ENCODE measurements around the gene ARVCF.
"Not testable (repeated sequence)": the region's sequence is repeated elsewhere in the genome, so short reads cannot be mapped to it uniquely, and the experiment has no call there.

The ARVCF gene

DNA sequence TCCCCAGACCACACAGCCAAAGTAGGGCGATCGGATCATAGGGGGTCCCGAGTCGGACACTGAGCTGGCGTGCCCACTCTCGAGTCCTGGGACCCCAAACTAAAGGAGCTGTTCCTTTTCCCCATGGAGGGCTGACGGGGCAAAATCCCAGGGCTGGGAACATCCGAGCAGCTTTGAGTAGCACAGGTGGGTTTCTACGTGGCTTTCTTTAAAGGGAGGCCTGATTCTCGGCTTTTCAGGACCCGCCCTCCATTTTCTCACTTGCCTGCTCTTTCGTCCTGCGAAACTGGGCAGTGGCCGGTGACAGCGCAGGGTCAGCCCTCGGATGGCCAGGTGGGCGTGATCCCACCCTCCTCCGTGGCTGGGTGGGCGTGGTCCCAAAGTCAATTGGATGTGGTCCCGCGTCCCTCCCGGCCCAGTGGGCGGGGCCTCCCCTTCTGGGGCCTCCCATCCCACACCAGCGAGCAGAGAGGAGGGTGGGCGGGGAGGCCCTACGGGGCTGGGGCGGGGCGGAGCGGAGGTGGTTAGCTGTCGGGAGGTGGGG, 57.5 kb downstream of the ARVCF start:
- DNase-seq = no peak

DNA sequence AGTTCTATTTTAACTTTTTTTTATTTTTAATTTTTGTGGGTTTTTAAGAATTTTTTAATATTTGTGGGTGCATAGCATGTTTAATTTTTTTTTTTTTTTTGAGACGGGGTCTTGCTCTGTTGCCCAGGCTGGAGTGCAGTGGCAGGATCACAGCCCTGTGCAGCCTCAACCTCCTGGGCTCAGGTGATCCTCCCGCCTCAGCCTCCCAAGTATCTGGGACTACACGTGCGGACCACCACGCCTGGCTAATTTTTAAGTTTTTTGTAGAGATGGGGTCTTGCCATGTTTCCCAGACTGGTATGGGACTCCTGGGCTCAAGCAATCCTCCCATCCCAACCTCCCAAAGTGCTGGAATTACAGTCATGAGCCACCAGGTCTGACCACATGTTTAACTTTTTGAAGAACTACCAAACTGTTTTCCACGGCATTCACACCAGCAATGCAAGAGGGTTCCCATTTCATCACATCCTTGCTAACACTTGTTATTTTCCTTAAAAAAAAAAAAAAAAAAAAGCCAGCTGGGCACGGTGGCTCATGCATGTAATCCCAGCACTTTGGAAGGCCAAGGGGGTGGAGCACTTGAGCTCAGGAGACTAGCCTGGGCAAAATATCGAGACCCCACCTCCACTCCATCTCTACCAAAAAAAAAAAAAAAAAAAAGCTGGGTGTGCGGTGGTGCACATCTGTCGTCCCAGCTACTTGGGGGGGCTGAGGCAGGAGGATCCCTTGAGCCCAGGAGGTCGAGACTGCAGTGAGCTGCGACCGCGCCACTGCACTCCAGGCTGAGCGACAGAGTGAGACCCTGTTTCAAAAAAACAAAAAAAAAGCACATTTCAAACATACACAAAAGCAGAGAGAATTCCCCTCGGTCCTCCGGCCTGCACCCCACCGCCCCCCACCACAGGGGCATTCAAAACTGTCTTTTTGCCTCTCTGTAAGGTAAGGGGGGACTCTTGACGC, 58.3 kb downstream of the ARVCF start:
- DNase-seq = no peak

DNA sequence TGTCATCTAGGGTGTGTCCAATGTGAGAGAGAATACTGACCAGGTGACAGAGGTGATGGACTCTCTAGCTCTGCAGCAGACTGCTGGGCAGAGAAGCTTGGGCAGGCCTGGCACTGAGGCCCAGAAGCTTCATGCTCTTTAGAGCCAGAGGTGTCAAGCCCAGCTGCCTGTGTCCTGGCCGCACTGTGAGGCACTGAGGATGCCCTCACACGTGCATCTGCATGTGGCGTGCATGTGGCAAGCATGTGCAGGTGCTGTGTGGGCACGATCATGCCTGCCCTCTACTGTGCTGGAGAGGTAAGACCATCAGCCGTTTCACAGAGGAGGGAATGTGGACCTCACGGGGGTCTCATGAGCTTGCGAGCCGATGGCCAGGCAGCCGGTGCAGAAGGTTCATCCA, 59.2 kb downstream of the ARVCF start:
- no peak for DNase-seq

DNA sequence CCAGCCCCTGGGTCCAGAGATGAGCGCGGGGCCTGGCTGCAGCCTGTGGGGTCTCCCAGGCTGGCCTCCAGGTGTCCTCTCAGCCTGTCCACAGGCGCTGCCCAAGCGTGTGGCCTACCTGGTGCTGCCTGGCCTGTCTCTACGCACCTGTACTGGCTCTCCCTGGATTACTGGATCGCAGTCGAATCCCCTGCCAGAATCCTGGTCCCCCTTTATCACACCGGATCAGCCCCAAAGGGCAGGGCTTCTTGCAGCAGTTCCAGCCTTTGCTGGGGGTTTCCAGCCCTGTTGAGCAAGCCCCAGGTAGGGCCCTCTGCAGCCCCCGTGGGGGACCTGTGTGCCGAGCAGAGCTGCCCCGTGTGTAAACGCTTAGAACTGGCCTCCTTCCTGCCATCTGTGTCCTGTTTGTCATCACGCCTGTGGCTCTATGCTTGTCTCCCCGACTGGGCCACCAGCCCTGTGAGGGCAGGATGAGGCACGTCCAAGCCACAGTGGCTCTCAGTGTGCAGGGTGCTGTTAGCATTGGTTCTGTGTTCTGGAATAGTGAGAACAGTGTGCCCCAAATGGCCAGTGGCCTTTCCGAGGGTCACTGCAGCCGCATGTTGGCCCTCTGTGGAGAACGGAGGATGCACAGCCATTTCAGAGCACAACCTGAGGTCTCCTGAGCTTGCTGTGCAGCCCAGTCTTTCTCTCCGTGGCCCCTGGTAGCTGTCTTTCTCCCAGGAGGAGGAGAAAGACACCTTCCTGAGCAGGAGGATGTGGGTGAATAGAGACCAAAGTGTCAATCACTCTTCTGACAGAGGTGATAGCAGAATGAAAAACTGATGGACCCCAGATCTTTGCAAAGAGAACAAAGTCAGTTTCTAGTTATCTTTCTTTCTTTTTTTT, 61.1 kb downstream of the ARVCF start:
- DNase-seq = no peak

DNA sequence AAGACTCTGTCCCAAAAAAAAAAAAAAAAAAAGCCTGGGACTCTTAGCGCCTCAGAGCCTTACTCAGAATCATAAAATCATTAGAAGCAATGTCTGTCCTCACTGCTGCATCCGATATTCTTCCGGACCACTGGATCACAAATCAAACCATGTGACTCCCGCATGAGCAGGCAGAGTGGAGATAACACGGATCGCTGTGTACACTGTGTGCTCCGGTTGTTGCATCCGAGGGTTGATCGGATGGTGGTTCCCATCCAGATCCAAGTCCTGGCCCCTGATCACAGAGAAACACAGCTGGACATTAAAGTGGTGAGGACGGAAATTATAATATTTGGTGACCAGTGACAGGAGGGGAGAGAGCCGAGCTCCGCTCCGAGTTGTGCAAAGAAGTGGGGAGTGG, 65.3 kb downstream of the ARVCF start:
- no peak for DNase-seq

DNA sequence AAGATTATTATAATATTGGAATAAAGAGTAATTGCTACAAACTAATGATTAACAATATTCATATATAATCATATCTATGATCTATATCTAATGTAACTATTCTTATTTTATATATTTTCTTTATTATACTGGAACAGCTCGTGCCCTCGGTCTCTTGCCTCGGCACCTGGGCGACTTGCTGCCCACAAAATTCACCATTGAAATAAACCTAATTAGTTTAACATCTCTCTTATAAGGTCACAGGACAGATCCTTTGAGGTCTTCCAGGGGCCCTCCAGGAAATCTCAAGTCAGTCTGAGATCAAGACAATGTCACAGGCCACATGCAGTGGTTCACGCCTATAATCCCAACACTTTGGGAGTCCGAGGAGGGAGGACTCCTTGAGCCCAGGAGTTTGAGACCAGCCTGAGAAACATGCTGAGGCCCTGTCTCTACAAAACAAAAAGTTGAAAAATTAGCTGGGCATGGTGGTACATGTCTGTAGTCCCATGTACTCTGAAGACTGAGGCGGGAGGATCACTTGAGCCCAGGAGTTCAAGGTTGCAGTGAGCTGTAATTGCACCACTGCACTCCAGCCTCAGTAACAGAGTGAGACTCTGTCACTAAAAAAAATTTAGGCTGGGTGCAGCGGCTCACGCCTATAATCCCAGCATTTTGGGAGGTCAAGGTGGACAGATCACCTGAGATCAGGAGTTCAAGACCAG, 68.4 kb downstream of the ARVCF start:
- DNase-seq = no peak

DNA sequence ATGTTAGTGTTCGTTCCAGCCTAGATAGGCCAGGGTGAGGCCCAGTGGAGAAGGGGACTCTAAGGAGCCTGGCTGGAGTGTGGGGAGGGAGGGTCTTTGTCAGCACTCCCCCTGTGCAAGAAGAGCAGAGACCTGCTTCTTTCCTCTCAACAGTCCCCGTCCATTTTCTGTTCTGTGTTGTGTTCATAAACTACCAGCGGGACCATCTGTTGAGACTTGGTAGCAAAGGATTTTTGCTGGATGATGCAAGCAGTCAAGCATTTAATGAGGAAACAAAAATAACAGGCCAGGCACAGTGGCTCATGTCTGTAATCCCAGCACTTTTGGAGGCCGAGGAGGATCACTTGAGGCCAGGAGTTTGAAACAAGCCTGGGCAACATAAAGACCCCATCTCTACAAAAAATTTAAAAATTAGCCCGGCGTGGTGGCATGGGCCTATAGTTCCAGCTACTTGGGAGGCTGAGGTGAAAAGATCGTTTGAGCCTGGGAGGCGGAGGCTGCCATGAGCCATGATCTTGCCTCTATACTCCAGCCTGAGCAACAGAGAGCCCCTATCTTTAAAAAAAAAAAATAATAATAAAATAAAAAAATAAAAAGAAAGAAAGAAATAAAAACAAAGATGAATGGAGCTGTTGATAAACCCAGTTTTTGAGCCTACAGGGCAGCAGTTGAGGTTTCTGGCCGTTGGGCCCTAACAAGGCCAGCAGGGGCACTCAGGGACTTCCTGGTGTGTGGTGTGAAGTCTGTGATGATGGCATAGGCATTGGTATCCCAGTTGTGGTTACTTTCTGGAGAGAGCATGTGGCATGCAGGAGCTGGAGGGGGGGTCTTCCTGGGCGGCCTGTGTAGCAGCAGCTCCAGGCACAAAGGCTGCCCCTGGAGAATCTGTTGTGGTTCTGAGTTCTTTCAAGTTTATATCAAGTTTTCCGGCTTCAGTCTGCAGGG, 73.3 kb downstream of the ARVCF start:
- DNase-seq = no peak

DNA sequence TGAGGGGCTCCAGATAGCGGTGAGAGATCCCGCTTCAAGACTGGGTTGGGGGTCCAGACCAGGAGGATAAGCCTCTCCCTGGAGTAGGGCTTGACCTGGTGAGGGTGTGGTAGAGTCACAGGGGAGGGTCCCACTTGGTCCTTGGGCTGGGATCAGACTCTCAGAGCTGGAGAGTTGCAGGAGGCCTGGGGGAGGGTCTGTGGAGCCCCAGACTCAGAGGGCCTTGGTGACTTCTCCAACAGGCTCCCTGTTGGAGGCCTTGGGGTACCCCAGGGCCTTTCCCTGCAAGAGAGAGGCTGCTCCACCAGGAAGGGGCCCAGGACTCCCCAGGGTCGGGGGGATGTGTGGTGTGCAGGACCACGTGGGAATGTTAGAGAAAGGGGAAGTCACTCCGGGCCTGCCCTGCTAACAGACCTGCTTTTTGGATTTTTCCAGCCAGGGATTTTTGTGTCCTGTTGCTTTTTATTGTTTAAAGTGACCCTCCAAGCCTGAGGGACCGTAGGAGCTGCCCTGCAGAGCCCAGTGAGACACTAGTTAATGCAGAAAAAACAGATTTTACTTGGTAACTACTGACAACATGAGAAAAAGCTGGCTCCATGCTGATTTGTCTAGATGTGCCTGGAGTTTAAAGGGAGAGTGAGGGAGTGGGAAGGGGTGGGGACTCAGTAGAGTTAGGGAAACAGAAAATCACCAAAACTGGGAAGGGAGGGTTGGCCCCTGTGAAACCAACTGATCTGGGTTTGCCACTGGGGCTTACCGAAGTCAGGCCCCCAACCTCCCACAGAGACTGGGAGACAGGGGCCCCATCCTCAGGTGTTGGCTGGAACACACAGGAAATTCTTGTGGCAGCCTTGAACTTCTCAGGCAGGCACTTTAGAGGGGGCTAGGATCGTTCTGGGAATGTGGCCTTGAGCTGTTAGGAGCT, 74.2 kb downstream of the ARVCF start:
- no peak for DNase-seq

DNA sequence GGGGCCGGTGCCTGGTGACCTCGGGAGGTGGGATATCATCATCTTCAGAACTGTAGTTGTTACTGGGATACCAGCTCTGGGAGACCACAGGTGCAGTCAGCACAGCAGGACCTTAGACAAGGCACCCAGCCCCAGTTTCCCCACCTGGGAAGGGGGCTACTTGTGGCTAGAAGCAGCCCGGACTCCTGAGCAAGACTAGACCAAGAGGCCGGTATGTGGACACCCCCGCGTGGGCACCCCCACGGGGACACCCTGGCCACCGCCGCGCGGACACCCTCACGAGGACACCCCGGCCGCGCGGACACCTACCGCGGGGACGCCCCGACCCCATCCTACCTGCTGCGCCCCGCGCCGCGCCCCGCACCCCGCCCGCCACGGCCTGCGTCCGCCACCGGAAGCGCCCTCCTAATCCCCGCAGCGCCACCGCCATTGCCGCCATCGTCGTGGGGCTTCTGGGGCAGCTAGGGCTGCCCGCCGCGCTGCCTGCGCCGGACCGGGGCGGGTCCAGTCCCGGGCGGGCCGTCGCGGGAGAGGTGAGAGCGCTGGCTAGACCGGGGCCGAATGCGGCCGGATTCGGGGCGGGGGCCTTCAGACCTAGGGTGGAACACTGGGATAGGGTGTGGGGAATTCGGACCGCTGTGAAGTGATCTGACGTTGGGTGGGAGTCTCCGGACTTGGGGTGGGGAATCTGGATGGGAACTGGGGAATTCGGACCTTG, 75.1 kb downstream of the ARVCF start, which contains the start of the genes COMT and TXNRD2:
Gene COMT (plus strand): TSS at position 408 of the 718 bp plus-strand sequence. CDS start 20,755 bp downstream, outside the sequence.
Gene TXNRD2 (minus strand): TSS at position 454 of the 718 bp plus-strand sequence. CDS start 15 bp downstream, at position 439.
- DNase-seq = peak; percentile 53

DNA sequence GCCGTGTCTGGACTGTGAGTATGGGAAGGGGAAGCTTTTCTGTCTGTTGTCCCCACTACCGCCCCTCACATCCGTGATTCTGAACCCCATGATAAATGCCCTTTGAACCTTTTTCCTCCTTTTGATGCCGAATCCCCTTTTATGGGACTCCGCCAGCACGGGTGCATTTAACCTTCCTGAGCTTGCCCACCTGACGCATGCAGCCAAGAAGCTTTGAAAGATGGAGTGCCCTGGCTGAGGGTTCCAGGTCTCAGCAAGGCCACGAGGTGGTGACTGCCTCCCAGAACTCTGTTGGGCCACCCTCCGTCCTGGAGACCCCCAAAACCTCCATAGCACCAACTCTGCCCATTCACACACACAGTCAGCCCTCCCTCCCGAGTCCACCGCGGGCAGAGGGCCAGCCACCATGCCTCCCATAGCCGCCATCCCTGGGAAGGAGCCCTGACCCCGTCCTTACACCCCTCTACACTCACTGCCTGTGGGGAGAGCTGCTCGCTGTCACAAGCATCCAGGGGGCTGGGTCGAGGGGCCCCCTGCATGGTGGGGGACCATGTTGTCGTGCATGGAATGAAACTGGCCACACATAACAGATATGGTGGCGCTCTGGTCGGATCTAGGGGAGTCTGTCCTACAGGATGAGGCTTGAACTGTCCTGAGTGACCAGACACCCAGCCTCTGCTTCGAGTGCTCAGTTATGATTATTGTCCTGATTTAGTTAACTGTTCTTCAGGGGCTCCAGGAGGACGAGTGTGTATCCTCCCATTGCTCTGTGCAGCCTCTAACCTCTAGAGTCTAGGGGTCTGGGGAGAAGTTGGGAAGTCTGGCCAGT, 75.9 kb downstream of the ARVCF start:
- DNase-seq = no peak

DNA sequence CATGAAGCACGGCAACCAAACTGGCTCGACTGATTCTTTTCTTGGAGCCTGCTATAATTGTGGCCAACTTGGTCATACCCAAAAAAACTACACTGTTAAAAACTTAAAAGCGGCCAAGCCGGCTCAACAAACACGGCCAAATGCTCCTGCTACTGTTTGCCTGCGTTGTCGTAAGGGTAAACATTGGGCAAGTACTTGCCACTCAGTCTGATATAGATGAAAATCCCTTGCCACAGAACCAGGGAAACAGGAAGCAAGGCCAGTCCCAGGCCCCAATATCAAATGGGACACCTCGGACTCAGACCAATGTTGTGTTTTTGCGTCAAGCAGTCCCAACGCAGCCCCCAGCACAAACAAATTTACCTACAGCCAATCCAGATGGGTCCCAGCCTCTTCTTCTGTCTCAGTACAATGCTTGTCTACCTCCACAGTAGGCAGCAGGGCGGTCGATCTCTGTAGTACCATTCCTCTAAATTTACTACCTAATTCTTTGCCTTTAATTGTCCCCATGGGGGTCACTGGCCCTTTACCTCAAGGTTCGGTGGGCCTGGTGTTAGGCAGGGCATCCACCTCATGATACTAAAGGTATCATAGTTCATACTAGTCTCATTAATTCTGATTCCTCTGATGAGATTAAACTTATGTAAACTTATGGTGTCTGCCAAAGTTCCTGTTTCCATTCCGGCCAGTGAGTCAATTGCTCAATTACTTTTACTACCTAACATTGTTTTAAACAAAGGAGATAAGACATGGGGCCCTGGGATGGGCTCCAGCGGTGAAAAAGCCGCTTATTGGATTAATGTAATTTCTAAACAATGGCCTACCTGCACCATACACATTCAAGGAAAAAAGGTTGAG, 78.8 kb downstream of the ARVCF start:
- no peak for DNase-seq

DNA sequence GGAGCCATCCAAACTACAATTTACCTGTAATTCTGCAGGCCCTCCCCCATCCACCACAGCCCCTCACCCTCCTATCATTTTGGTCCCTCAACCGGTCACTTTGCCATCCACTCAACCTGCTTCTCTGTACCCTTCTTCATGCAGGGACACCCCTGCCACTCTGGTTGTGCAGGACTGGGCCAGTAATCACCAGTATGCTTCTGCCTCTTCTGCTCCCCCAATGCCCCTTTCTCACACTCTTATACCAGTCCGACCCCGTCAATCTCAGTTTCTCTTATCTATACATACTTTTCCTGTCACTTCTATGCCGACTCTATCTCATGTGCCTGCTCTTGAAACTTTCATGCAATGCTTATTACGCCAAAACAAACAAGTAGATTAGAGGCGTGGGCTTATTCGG, 80.1 kb downstream of the ARVCF start:
- no peak for DNase-seq

DNA sequence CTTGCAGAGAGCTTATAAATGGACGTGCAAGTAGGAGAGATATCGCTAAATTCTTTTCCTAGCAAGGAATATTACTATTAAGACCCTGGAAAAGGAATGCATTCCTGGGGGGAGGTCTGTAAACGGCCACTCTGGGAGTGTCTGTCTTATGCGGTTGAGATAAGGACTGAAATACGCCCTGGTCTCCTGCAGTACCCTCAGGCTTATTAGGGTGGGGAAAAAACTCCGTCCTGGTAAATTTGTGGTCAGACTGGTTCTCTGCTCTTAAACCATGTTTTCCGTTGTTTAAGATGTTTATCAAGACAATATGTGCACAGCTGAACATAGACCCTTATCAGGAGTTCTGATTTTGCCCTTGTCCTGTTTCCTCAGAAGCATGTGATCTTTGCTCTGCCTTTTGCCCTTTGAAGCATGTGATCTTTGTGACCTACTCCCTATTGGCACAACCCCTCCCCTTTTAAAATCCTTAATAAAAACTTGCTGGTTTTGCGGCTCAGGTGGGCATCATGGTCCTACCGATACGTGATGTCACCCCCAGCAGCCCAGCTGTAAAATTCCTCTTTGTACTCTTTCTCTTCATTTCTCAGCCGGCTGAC, 81.4 kb downstream of the ARVCF start:
- DNase-seq = not testable (repeated sequence)

DNA sequence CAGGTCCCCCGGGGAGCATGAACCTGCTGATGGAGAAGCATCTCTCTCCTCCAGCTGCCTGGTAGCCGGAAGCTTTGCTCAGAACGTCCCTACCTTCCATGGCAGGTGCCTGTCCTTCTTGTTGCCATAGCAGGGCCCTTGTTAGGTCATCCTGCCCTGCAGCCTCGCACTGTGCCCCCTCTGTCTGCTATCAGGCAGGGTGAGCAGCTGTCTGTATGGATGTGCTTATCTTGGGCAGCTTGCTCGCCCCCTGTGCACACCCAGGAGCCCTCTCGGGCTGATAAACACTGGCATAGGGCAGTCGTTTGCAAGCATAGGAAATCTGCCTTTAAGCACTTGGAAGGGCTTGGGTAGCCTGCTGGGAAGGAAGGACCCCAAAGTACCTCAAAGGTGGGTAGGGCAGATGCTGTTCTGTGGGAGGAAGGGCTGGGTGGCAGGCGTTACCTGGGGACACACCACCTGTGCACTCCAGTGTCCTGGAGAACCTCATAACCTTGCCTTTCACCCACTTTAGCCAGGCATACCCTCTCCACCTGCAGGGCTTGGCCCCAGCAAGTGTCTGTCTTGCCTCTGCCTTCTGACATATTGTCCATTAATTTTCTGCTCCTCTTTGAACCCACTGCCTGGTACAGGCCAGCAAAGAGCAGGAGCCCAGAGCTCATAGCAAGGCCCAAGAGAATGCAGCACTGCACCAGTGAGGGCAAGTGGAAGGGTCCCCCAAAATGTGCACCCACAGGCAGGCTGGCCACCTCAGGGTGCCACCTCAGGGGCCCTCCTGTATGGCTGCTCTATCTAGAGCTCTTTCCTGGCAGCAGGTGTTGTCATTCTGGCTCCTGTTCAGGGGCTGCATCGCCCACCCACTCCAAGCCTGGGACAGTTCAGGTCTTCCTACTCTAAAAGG, 83.0 kb downstream of the ARVCF start:
- DNase-seq = no peak

DNA sequence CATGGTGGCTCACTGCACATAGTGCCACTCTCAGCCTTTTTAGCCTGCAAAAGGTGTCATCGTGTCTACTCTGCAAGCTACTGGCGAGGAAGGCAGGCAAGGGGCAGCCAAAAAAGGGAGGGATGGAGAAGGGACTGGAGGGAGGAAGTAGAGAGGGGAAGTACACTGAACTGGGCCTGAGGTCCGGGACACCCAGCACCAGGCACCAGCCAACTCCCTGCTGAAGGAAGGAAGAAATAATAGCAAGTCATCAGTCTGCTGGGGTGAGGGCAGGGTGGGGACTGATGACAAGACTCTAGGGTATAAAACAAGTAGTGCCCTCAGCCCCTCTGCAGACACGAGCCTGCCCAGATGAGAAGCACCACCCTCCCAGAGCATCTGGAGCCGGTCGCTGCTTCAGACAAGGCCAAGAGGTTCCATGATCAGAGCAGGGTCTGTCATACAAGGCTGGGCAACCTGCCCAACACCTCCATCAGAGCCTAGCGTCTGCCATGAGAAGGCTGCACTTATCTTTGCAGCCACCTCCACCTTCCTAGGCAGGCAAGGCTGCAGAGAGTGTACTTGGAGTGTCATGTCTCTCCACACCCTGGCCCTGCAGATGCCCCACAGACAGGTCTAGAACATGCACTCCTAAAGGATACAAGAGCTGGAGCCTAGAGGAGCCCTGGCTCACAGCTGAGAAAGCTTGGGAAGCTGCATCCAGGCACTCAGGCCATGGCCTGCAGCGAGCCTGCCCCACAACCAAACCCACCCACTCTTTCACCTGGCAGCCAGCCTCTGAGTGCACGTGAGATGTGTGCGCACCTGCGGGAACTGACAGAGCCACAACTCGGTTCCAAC, 84.0 kb downstream of the ARVCF start:
- no peak for DNase-seq

Measured in activated CD4-positive, alpha-beta T cell treated with anti-CD3 and anti-CD28 coated beads for 1 hour (primary cell).